Measurements from ENCODE around the gene ST3GAL3.

Gene ST3GAL3

DNA sequence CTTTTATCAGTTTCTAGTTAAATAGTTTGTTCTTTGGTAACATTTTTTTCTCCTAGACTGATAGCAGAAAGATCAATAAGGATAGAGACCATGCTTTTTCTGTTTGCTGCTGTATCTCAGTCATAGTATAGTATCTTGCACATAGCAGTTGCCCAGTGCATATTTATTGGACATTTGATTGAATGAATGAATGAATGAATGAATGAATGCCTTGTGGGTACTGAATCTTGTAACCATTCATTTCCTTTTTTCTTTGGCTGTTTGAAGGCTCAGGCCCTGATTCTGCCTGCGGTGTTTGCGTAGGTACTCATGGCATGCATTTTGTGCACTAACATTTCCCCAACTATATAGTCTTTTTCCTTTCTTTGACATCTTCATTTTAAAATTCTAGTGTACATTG, 83.9 kb downstream of the ST3GAL3 start:
- H3K4me1 ChIP-seq (ENCODE audit: insufficient read depth, low read length), result no peaks in the 10 kb centered on the region
- 94% methylated on average over 2 of the region's 2 CpGs for WGBS

DNA sequence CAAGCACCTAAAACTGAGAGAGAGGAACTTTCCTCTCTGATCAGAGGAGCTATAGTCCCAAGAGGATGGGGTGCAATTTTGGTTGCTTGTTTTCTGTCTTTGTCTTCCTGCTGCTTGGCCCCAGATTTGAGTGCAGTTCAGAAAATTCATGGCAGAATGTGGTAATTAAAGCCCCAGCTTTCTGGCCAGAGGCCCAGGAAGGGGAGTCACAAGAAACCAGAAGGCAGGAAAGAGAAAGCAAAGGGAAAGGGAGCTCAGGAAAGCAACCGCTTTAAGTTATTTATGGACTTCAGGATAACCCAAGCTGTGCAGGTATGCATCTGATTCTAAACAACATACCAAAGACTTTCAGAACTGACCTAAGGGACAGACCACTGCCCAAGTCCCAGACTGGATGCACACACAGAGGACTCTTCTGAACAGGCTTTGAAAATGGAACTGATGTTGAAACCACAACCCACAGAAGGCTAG, 88.8 kb downstream of the ST3GAL3 start:
- WGBS, result 83% methylated on average over 1 of the region's 1 CpG
- H3K4me3 ChIP-seq (ENCODE audit: low read length), result no peak overlapping the region
- no peak overlapping the region for H3K9ac ChIP-seq (ENCODE audit: low read depth, low read length)
- no peaks in the 10 kb centered on the region for H3K27me3 ChIP-seq (ENCODE audit: insufficient read depth, low read length)
- H3K27ac ChIP-seq (ENCODE audit: low read depth, low read length), result no peak overlapping the region
- no peaks in the 10 kb centered on the region for H3K9me3 ChIP-seq (ENCODE audit: insufficient read depth, low read depth, low read length)
- no peaks in the 10 kb centered on the region for H3K4me1 ChIP-seq (ENCODE audit: insufficient read depth, low read length)
- no peaks in the 10 kb centered on the region for H3K36me3 ChIP-seq (ENCODE audit: insufficient read depth, low read length)

More for the DNA sequence above, 83.9 kb downstream of the ST3GAL3 start:
- Histone ChIP-seq H3K4me3 (ENCODE audit: low read length) (no peak overlapping the region), H3K27ac (ENCODE audit: low read depth, low read length) (no peak overlapping the region), H3K9me3 (ENCODE audit: insufficient read depth, low read depth, low read length) (no peaks in the 10 kb centered on the region), H3K9ac (ENCODE audit: low read depth, low read length) (no peak overlapping the region), H3K27me3 (ENCODE audit: insufficient read depth, low read length) (no peaks in the 10 kb centered on the region), H3K36me3 (ENCODE audit: insufficient read depth, low read length) (no peaks in the 10 kb centered on the region)

- no peaks in the 10 kb centered on the region for H3K9me3 ChIP-seq (ENCODE audit: insufficient read depth, low read depth, low read length)
- H3K4me3 ChIP-seq (ENCODE audit: low read length), result no peak overlapping the region
- H3K4me1 ChIP-seq (ENCODE audit: insufficient read depth, low read length), result no peaks in the 10 kb centered on the region
- no peak overlapping the region for H3K27ac ChIP-seq (ENCODE audit: low read depth, low read length)
- no peaks in the 10 kb centered on the region for H3K27me3 ChIP-seq (ENCODE audit: insufficient read depth, low read length)
- WGBS, result 86% methylated on average over 2 of the region's 3 CpGs
- H3K9ac ChIP-seq (ENCODE audit: low read depth, low read length), result no peak overlapping the region
- no peaks in the 10 kb centered on the region for H3K36me3 ChIP-seq (ENCODE audit: insufficient read depth, low read length)
These were observed 90.6 kb downstream of the ST3GAL3 start for GRCh38 chr1:43797891-43798290.

GRCh38 chr1:43799656-43800635, 92.6 kb downstream of the ST3GAL3 start:
- no peak overlapping the region for H3K9ac ChIP-seq (ENCODE audit: low read depth, low read length)
- no peaks in the 10 kb centered on the region for H3K9me3 ChIP-seq (ENCODE audit: insufficient read depth, low read depth, low read length)
- no peaks in the 10 kb centered on the region for H3K36me3 ChIP-seq (ENCODE audit: insufficient read depth, low read length)
- no peak overlapping the region for H3K27ac ChIP-seq (ENCODE audit: low read depth, low read length)
- WGBS, result 83% methylated on average over 4 of the region's 4 CpGs
- H3K4me3 ChIP-seq (ENCODE audit: low read length), result no peak overlapping the region
- H3K4me1 ChIP-seq (ENCODE audit: insufficient read depth, low read length), result peaks cover 12% of the 10 kb centered on the region
- no peaks in the 10 kb centered on the region for H3K27me3 ChIP-seq (ENCODE audit: insufficient read depth, low read length)

- no peak overlapping the region for H3K27ac ChIP-seq (ENCODE audit: low read depth, low read length)
- H3K9me3 ChIP-seq (ENCODE audit: insufficient read depth, low read depth, low read length), result no peaks in the 10 kb centered on the region
- 96% methylated on average over 3 of the region's 3 CpGs for WGBS
- no peaks in the 10 kb centered on the region for H3K36me3 ChIP-seq (ENCODE audit: insufficient read depth, low read length)
- no peak overlapping the region for H3K9ac ChIP-seq (ENCODE audit: low read depth, low read length)
- no peak overlapping the region for H3K4me3 ChIP-seq (ENCODE audit: low read length)
- peaks cover 12% of the 10 kb centered on the region for H3K4me1 ChIP-seq (ENCODE audit: insufficient read depth, low read length)
- no peaks in the 10 kb centered on the region for H3K27me3 ChIP-seq (ENCODE audit: insufficient read depth, low read length)
These were observed 93.4 kb downstream of the ST3GAL3 start for GRCh38 chr1:43800771-43801170.

DNA sequence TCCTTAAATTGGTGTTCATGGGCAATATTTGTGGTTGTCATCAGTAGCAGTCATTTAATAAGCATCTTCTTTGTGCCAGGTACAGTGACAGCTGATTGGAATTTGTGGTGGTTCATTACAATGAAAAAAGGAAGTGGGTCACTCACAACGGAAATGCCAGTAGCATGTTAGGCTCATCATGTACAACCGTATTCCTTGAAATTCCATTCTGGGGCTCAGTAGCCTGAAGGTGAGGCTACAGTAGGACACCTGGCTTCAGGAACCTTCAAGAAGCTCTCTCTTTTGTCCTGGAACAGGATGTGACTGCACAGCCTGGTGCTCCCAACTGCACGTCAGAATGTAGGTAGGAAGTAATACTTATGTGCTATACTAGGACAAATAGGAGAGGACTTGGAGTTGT, 93.9 kb downstream of the ST3GAL3 start:
- no peaks in the 10 kb centered on the region for H3K27me3 ChIP-seq (ENCODE audit: insufficient read depth, low read length)
- 90% methylated on average over 3 of the region's 3 CpGs for WGBS
- H3K27ac ChIP-seq (ENCODE audit: low read depth, low read length), result no peak overlapping the region
- H3K36me3 ChIP-seq (ENCODE audit: insufficient read depth, low read length), result no peaks in the 10 kb centered on the region
- H3K4me3 ChIP-seq (ENCODE audit: low read length), result no peak overlapping the region
- H3K9me3 ChIP-seq (ENCODE audit: insufficient read depth, low read depth, low read length), result no peaks in the 10 kb centered on the region
- peaks cover 12% of the 10 kb centered on the region for H3K4me1 ChIP-seq (ENCODE audit: insufficient read depth, low read length)
- H3K9ac ChIP-seq (ENCODE audit: low read depth, low read length), result no peak overlapping the region

DNA sequence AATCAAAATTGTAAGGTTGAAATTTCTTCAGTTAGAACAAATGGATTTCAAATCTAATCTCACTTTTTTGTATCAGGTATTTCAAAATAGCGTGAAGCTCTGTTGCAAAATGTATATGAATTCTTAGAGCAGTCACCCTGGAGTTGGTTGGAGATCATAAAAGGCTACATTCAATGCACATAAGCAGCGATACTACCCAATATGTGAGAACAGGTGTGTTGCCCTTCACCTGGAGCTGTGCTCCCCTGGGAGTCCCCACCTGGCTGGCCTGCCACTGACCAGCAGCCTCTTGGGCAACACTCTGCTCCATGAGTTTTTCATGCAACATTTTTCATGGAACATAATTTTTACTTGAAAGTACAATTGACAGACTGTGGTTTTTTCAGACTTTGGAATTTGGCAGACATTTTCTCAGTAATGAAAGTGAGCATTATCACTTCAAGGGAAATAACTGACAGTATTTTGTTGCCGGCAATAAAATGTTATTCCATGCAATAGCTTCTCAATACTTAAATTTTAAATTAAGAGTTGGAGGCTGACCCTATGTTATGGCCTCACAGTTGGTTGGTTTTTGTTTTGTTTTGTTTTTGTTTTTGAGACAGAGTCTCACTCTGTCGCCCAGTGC, 95.1 kb downstream of the ST3GAL3 start:
- Histone ChIP-seq H3K27me3 (ENCODE audit: insufficient read depth, low read length) (no peaks in the 10 kb centered on the region), H3K9me3 (ENCODE audit: insufficient read depth, low read depth, low read length) (no peaks in the 10 kb centered on the region), H3K4me3 (ENCODE audit: low read length) (no peak overlapping the region), H3K4me1 (ENCODE audit: insufficient read depth, low read length) (peaks cover 12% of the 10 kb centered on the region), H3K27ac (ENCODE audit: low read depth, low read length) (no peak overlapping the region), H3K36me3 (ENCODE audit: insufficient read depth, low read length) (no peaks in the 10 kb centered on the region), H3K9ac (ENCODE audit: low read depth, low read length) (no peak overlapping the region)
- 96% methylated on average over 4 of the region's 4 CpGs for WGBS

- no peaks in the 10 kb centered on the region for H3K9me3 ChIP-seq (ENCODE audit: insufficient read depth, low read depth, low read length)
- no peak overlapping the region for H3K4me3 ChIP-seq (ENCODE audit: low read length)
- H3K36me3 ChIP-seq (ENCODE audit: insufficient read depth, low read length), result no peaks in the 10 kb centered on the region
- peaks cover 12% of the 10 kb centered on the region for H3K4me1 ChIP-seq (ENCODE audit: insufficient read depth, low read length)
- 97% methylated on average over 9 of the region's 9 CpGs for whole genome bisulfite sequencing
- H3K9ac ChIP-seq (ENCODE audit: low read depth, low read length), result no peak overlapping the region
- H3K27me3 ChIP-seq (ENCODE audit: insufficient read depth, low read length), result no peaks in the 10 kb centered on the region
- no peak overlapping the region for H3K27ac ChIP-seq (ENCODE audit: low read depth, low read length)
These were observed 95.8 kb downstream of the ST3GAL3 start for GRCh38 chr1:43803105-43803504.

- WGBS, result 80% methylated on average over 4 of the region's 4 CpGs
- Histone ChIP-seq H3K4me1 (ENCODE audit: insufficient read depth, low read length) (peaks cover 12% of the 10 kb centered on the region), H3K27ac (ENCODE audit: low read depth, low read length) (no peak overlapping the region), H3K4me3 (ENCODE audit: low read length) (no peak overlapping the region), H3K9ac (ENCODE audit: low read depth, low read length) (no peak overlapping the region), H3K27me3 (ENCODE audit: insufficient read depth, low read length) (no peaks in the 10 kb centered on the region), H3K9me3 (ENCODE audit: insufficient read depth, low read depth, low read length) (0 out of 2 replicates have a peak, but pooled peaks cover 2% of the 10 kb centered on the region), H3K36me3 (ENCODE audit: insufficient read depth, low read length) (no peaks in the 10 kb centered on the region)
These were observed 96.3 kb downstream of the ST3GAL3 start for GRCh38 chr1:43803646-43804045.

GRCh38 chr1:43804569-43804968, 97.2 kb downstream of the ST3GAL3 start:
- Histone ChIP-seq H3K27me3 (ENCODE audit: insufficient read depth, low read length) (no peaks in the 10 kb centered on the region), H3K9me3 (ENCODE audit: insufficient read depth, low read depth, low read length) (peaks cover 10% of the 10 kb centered on the region; the same call in 1 of the 2 replicates), H3K27ac (ENCODE audit: low read depth, low read length) (no peak overlapping the region), H3K9ac (ENCODE audit: low read depth, low read length) (no peak overlapping the region), H3K36me3 (ENCODE audit: insufficient read depth, low read length) (no peaks in the 10 kb centered on the region), H3K4me1 (ENCODE audit: insufficient read depth, low read length) (peaks cover 12% of the 10 kb centered on the region), H3K4me3 (ENCODE audit: low read length) (no peak overlapping the region)
- 75% methylated on average over 4 of the region's 4 CpGs for WGBS

DNA sequence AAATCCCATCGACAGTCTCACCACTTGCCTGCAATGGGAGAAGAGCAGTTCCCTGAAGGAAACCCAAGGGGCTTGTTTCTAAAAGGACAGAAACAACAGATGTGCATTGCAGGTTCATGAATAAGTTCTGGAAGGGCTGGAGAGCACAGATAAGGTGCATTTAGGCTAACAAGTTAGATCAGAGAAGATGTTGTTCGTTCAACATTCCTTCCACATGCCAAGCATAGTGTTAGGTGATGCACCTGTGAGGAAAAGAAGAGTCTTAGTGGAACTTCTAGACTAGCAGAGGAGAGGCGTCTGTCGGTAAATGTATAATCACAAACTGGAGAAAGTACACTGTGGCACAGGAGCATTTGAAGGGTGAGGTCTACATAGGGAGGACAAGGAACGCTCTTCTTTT, 98.0 kb downstream of the ST3GAL3 start:
- H3K36me3 ChIP-seq (ENCODE audit: insufficient read depth, low read length), result no peaks in the 10 kb centered on the region
- H3K4me3 ChIP-seq (ENCODE audit: low read length), result no peak overlapping the region
- H3K9me3 ChIP-seq (ENCODE audit: insufficient read depth, low read depth, low read length), result peaks cover 10% of the 10 kb centered on the region; the same call in 1 of the 2 replicates
- H3K4me1 ChIP-seq (ENCODE audit: insufficient read depth, low read length), result peaks cover 12% of the 10 kb centered on the region
- H3K27me3 ChIP-seq (ENCODE audit: insufficient read depth, low read length), result no peaks in the 10 kb centered on the region
- WGBS, result 93% methylated on average over 5 of the region's 5 CpGs
- no peak overlapping the region for H3K9ac ChIP-seq (ENCODE audit: low read depth, low read length)
- H3K27ac ChIP-seq (ENCODE audit: low read depth, low read length), result no peak overlapping the region
